ENCODE results near the gene NDST3.
"Not testable (repeated sequence)": the region's sequence is repeated elsewhere in the genome, so short reads cannot be mapped to it uniquely, and the experiment has no call there.

Gene NDST3

DNA sequence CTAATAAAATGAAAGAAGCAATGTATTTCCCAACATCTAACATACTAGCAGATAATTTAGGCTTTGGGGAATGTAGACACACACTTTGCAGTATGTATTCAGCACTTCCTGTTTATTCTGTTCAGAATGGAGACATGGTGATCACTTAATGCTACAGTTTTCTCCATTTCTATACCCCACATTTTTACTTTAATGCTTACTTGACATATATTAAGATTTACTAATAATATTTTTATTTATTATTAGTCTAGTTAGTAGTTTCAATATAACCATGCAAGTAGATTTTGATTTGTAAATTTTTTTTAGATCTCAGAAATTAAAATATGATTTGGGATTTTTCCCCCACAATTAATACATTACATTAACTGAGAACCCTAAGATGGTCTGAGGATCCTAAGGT is 220.1 kb downstream of the NDST3 start:
- no peak overlapping the region for H3K4me3 ChIP-seq (ENCODE audit: low read length)
- TF ChIP-seq ZNF274 (IDR thresholded peaks at IDR 0.05; ENCODE audit: low read depth, low read length), result no peak

DNA sequence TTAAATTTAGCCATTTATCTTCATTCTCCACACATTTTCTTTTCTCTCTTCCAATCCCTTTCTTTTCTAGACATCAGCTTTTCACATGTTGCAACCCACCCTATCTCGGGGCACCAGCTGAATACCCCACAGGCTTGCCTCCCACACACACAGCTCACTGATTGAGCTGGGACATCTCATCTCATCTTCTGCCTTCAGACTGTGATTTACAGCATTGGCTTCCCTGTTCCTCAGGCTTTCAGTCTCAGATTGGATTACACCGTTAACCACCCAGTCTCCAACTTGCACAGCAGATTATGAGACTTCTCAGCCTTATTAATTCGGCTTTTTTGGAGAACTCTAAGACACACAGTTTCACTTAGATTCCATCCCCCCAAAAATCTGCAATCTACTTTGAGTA is 224.8 kb downstream of the NDST3 start:
- no peak overlapping the region for H3K4me3 ChIP-seq (ENCODE audit: low read length)
- TF ChIP-seq ZNF274 (IDR thresholded peaks at IDR 0.05; ENCODE audit: low read depth, low read length), result no peak

DNA sequence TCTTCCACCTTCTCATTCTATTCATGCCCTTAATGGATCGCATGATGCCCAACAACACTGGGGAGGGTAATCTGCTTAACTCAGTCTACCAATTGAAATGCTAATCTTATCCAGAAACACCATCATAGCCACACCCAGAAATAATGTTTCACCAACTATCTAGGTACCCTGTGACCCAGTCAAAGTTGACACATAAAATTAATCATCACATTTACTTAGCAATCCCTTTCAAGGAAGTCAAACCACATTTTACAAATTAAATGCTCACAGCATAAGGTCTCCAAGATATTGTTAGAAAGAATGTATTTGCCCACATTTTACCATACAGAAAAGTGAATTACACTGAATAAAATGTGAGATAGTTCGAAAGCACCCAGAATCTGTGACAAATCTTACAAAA is 226.0 kb downstream of the NDST3 start:
- no peak for TF ChIP-seq ZNF274 (IDR thresholded peaks at IDR 0.05; ENCODE audit: low read depth, low read length)
- no peak overlapping the region for H3K4me3 ChIP-seq (ENCODE audit: low read length)

DNA sequence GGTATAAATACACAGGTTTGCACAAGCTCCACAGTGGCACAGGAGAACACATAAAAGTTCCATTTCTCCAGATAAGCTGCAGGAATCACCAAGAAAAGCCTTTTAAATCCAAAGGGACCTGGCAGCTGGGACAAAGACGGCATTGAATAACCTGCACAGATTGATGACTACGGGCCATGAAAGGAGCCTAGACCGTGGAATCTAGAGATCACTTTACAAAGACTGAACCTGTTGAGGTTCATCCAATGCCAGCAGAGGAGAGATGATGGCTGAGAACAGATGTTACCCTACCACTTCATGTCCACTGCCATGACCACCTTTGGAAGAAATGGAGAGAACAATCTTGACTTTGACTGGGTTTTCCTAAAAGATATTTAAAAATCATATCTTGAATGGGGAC is 229.8 kb downstream of the NDST3 start:
- no peak overlapping the region for H3K4me3 ChIP-seq (ENCODE audit: low read length)
- TF ChIP-seq ZNF274 (IDR thresholded peaks at IDR 0.05; ENCODE audit: low read depth, low read length), result no peak

DNA sequence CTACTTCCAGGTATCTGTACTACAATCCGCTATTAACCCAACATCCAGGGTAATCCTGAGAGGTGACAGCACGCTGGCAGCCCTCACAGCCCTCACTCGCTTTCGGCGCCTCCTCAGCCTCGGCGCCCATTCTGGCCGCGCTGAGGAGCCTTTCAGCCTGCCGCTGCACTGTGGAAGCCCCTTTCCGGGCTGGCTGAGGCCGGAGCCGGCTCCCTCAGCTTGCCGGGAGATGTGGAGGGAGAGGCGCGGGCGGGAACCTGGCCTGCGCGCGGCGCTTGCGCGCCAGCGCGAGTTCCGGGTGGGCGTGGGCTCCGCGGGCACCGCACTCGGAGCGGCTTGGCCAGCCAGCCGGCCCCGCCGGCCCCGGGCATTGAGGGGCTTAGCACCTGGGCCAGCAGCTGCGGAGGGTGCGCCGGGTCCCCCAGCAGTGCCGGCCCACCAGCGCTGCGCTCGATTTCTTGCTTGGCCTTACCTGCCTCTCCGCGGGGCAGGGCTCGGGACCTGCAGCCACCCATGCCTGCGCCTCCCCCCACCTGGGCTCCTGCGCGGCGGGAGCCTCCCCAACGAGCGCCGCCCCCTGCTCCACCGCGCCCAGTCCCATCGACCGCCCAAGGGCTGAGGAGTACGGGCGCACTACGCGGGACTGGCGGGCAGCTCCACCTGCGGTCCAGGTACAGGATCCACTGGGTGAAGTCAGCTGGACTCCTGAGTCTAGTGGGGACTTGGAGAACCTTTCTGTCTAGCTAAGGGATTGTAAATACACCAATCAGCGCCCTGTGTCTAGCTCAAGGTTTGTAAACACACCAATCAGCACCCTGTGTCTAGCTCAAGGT is 231.2 kb downstream of the NDST3 start:
- H3K4me3 ChIP-seq (ENCODE audit: low read length), result peak overlapping the region; percentile 28; the same call in 1 of the 2 replicates
- no peak for TF ChIP-seq ZNF274 (IDR thresholded peaks at IDR 0.05; ENCODE audit: low read depth, low read length)

DNA sequence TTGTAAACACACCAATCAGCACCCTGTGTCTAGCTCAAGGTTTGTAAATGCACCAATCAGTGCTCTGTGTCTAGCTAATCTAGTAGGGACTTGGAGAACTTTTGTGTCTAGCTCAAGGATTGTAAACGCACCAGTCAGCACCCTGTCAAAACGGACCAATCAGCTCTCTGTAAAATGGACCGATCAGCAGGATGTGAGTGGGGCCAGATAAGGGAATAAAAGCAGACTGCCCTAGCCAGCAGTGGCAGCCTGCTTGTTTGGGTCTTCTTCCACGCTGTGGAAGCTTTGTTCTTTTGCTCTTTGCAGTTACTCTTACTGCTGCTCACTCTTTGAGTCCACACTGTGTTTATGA is 231.8 kb downstream of the NDST3 start:
- not testable (repeated sequence) for H3K4me3 ChIP-seq (ENCODE audit: low read length)

DNA sequence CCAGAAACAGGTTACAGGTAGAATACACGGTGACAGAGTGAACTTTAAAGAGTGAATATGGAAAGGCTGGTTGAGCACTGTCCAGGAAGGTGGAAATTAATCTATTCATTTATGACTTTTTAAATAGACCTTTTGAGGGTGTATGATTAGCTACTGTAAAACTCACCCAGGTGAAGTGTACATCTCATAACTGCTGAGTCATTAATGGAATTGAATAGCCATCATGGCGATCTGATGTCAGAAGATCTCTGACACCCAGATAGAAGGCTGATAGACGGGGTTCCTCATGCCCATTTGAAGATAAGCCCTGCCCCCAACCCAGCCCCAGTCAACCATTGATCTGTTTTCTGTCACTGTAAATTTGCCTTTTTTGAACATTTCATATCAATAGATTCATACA is 234.5 kb downstream of the NDST3 start:
- TF ChIP-seq ZNF274 (IDR thresholded peaks at IDR 0.05; ENCODE audit: low read depth, low read length), result no peak
- no peak overlapping the region for H3K4me3 ChIP-seq (ENCODE audit: low read length)

DNA sequence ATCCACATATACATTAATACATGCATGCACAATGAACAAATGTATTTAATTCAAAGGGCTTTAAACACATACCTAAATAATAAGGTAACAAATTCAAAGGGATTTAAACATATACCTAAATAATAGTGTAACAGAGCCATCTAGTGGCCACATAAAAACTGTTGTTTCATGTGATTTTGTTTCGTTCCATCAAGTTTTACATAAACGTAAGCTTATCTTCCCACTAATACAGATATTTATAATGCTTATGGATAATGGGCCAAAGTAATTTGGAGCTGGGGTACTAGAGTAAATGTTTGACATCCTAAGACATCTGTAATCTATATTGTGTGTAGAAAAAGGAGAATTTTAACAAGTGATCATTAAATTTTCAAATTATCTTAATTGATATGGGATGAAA is 236.2 kb downstream of the NDST3 start:
- no peak overlapping the region for H3K4me3 ChIP-seq (ENCODE audit: low read length)
- no peak for TF ChIP-seq ZNF274 (IDR thresholded peaks at IDR 0.05; ENCODE audit: low read depth, low read length)

DNA sequence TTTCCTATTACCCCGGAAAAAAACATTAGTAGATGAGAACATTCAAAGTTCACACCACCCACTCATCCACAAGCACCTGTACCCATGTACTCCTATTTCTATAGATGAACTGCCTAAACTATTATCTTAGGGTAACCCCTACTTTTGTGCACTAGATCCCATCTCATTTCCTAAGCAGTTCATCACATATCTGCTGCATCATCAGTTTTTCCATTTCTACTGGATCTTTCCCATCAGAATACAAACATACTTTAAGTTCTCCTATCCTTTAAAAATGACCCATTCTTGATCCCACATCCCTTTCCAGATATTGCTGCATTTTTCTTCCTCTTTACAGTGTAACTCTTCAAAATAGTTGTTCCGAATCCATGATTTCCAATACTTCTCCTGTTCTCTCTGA is 237.5 kb downstream of the NDST3 start:
- no peak overlapping the region for H3K4me3 ChIP-seq (ENCODE audit: low read length)
- no peak for TF ChIP-seq ZNF274 (IDR thresholded peaks at IDR 0.05; ENCODE audit: low read depth, low read length)

DNA sequence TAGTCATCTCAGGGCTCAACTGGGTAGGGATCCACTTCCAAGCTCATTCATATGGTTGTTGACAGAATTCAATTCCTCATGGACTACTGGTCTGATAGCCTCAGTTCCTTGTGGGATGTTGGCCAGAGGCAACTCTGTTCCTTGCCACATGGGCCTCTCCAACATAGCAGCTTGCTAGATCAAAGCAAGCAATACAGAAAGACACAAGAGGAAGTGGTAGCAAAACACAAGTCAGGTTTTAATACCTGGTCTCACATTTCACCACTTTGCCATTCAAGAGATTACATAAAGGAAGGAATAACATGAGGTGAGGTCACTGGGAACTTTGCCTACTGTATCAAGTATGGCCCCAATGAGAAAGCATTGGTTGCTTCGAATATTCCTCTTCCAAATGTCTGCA is 239.4 kb downstream of the NDST3 start:
- no peak for TF ChIP-seq ZNF274 (IDR thresholded peaks at IDR 0.05; ENCODE audit: low read depth, low read length)
- H3K4me3 ChIP-seq (ENCODE audit: low read length), result no peak overlapping the region

DNA sequence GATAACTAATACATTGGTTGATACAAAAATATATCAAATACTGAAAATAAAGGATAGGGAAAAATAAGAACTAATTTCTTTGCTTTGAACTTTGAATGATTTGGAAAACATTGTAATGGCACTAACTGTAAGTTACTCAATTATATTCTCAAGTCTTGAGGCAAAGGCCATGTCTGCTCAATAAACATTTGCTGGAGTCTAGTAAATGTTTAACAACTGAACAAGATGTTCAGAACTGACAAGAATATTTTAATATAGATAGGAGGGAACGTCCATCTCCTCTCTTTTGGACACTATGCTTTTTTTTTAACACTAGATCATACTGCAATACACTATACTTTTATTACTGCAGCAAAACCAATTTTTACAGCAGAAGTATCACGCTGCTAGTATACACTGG is 242.3 kb downstream of the NDST3 start:
- H3K4me3 ChIP-seq (ENCODE audit: low read length), result no peak overlapping the region
- TF ChIP-seq ZNF274 (IDR thresholded peaks at IDR 0.05; ENCODE audit: low read depth, low read length), result no peak

DNA sequence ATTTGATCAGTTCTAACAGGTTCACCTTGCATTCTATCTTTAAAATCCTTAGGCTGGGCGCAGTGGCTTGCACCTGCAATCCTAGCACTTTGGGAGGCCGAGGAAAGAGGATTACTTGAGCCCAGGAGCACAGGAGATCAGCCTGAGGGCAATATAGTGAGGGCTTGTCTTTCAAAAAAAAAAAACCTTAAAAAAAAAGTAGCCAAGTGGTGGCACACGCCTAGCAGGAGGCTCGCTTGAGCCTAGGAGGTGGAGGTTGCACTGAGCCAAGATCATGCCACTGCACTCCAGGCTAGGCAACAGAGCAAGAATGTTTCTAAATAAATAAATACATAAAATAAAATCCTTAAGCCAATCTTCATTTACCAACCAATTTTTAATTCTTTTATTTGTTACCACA is 243.0 kb downstream of the NDST3 start:
- TF ChIP-seq ZNF274 (IDR thresholded peaks at IDR 0.05; ENCODE audit: low read depth, low read length), result no peak
- peak overlapping the region; percentile 80 for H3K4me3 ChIP-seq (ENCODE audit: low read length)

DNA sequence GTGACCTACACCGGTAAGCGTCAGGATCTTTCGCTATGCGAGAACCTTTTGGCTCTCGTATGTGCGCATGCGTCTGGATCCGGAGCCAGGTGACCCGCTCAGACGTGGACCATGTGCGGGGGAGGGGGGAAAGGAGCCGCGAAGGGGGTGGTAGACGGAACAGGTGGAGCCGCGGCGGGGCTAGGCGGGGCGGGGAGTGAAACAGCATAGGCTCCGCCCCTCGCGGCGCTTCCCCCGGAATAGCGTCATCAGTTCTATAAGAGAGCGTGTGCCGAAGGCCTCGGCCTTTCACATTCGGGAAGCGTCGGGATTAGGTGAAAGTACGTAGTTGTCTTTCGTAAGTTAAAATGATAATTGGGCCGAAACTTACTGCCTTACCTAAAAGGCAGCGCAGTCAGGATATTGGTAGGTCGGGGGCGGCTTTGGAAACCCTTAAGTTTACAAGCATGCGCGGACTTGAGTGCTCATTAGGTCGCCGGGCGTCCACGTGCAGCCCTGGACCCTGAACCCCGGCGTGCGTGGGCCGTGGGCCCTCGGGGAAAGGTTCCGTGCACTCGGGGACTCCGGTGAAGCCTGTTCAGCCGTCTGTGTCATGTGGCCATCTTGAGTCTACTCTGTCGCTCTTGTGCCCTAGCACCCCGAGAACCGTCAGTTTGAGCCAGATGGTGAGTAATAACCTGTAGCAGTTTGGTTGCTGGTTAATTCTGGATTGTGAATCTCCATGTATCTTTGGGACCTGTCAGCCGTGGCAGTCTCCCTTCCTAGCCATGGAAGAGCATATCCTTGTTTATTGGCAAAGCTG is 244.4 kb downstream of the NDST3 start:
- H3K4me3 ChIP-seq (ENCODE audit: low read length), result peak overlapping the region; percentile 91
- TF ChIP-seq ZNF274 (IDR thresholded peaks at IDR 0.05; ENCODE audit: low read depth, low read length), result no peak

DNA sequence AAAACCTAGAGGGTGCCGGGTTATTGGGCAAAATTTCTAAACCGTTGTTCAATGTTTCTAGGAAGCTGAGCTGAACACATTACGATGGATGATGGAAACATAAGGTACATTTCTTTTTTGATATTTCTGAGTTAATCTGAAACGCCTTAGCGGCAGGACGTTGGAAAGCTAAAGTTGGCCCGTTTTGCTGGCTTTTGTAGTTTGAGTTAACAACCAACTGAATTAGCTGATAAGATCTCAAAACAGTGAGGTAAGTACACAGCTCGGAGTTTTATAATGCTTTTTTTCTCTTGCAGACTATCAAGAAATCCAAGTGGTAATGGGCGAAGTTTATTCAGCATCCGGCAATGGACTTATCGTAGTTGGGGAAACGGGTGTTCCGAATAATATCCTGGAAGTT is 245.0 kb downstream of the NDST3 start:
- H3K4me3 ChIP-seq (ENCODE audit: low read length), result peak overlapping the region; percentile 91
- TF ChIP-seq ZNF274 (IDR thresholded peaks at IDR 0.05; ENCODE audit: low read depth, low read length), result no peak

DNA sequence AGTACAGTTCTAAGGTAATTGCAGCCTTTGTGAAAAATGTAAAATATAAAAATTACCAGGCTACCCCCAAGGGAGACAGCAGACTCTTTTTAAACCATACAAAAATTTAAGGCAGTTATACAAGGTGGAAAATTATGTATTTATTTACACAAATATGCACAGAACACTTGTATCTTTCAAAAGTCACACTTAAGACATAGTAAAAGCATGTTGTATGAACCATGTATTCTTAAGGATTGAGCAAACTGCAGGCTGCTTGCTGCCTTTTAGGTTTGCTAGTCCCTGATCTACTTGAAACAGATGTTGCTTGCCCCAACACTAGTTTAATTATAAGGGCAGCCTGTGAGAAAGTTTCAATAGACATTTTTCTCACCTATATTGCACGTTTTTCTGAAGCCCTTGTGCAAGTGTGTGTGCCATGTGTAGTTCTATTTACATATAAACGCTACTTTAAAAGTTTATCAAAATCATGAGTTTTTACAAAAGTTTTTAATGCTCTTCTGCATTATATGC is 245.7 kb downstream of the NDST3 start:
- TF ChIP-seq ZNF274 (IDR thresholded peaks at IDR 0.05; ENCODE audit: low read depth, low read length), result no peak
- H3K4me3 ChIP-seq (ENCODE audit: low read length), result peak overlapping the region; percentile 91; the same call in 1 of the 2 replicates
